Ovary (tissue), 3 donors: ENCODE results near the gene IFI30.

Experiments
- EP300 ChIP-seq: sonication (generic); formaldehyde crosslinking; IDR thresholded peaks from one replicate; pipeline ENCODE4 v1.6.1; 2017; ENCODE audit warnings: antibody characterized with exemption
- POLR2A ChIP-seq: fragments of 450-650 bp; IDR thresholded peaks from one replicate; pipeline ENCODE4 v1.6.1; 2017; ENCODE audit warnings: antibody characterized with exemption, mild to moderate bottlenecking, moderate library complexity
- TF ChIP-seq, protein P1 (sequence below), 3 donors: fragments of 450-650 bp in 2 of 3; fragments of 200-600 bp in 1 of 3; IDR thresholded peaks; one replicate each; pipeline versions ENCODE4 v1.5.1 to v1.8.0; 2016 to 2022; ENCODE audit warnings: antibody characterized with exemption in 3 of 3, mild to moderate bottlenecking in 1 of 3
- donor health status: DM: no; HTN: no; CAD: no.

DNA sequence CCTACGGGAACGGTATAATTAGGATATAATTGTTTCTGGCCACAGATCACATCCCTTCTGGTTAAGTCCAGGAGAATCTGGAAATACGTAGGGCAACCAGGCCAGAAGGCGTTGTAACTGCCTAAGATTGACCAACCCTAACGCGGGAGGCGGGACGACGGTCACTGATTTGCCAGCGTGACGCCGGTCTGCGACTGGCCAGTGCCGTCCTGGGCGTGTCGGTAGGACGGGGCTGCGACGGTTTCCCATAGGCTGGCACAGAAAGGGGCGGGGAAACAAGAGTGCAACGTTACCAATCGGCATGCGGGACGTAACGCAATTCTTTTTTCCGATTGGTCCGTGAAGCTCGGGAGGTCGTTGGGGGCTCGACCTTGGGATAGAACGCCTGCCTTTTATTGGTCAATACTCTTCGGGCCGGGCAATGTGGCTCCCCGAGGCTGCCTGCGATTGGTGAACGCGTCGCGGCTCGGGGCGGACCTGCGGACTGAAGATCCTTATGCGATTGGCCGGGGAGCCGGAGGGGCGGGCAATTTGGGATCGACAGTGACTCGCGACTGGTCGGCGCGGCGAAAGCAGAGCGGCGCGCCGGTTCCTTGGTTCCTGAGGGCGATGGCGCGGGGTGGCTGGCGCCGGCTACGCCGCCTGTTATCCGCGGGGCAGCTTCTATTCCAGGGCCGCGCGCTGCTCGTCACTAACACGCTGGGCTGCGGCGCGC lies 19.2 kb downstream of the IFI30 start, which contains the start of gene MPV17L2:
- TF ChIP-seq, protein P1, sequence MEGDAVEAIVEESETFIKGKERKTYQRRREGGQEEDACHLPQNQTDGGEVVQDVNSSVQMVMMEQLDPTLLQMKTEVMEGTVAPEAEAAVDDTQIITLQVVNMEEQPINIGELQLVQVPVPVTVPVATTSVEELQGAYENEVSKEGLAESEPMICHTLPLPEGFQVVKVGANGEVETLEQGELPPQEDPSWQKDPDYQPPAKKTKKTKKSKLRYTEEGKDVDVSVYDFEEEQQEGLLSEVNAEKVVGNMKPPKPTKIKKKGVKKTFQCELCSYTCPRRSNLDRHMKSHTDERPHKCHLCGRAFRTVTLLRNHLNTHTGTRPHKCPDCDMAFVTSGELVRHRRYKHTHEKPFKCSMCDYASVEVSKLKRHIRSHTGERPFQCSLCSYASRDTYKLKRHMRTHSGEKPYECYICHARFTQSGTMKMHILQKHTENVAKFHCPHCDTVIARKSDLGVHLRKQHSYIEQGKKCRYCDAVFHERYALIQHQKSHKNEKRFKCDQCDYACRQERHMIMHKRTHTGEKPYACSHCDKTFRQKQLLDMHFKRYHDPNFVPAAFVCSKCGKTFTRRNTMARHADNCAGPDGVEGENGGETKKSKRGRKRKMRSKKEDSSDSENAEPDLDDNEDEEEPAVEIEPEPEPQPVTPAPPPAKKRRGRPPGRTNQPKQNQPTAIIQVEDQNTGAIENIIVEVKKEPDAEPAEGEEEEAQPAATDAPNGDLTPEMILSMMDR (IDR thresholded peaks at IDR 0.05) = peak in 2 of 3 donors; percentile 2 to 23
- TF ChIP-seq POLR2A (peak; percentile 93), EP300 (peak; percentile 37)
